Tibial artery (tissue), 4 donors: ENCODE data around the gene ABCB7.
"Not testable (repeated sequence)": the region's sequence is repeated elsewhere in the genome, so short reads cannot be mapped to it uniquely, and the experiment has no call there.

Source experiments
- DNase-seq, 2 donors: peaks; one replicate each; pipeline ENCODE4 v3.0.0-alpha.2; 2019
- H3K27ac ChIP-seq, 2 donors: fragments of 200-600 bp; sonication (generic) in 1 of 2; 1 replicate in 1 of 2; 2 replicates in 1 of 2; pipeline ENCODE4 v1.5.1; 2018 to 2019; ENCODE audit warnings: mild to moderate bottlenecking in 1 of 2
- H3K27me3 ChIP-seq, 2 donors: fragments of 200-600 bp; sonication (generic) in 1 of 2; one replicate each; pipeline versions ENCODE4 v1.5.1 to v1.6.0; 2016 to 2019
- H3K36me3 ChIP-seq, 3 donors: fragments of 200-600 bp; sonication (generic) in 2 of 3; one replicate each; pipeline ENCODE4 v1.5.1; 2016 to 2019; ENCODE audit warnings: mild to moderate bottlenecking in 2 of 3
- H3K4me1 ChIP-seq, 4 donors: fragments of 200-600 bp; sonication (generic) in 2 of 4; 1 replicate in 3 of 4; 2 replicates in 1 of 4; pipeline ENCODE4 v1.5.1; 2016 to 2019
- H3K4me3 ChIP-seq, 2 donors: fragments of 200-600 bp; sonication (generic) in 1 of 2; 1 replicate in 1 of 2; 2 replicates in 1 of 2; pipeline ENCODE4 v1.5.1; 2018 to 2019; ENCODE audit warnings: mild to moderate bottlenecking in 2 of 2
- H3K9me3 ChIP-seq, 3 donors: fragments of 200-600 bp; sonication (generic) in 1 of 3; one replicate each; pipeline ENCODE4 v1.5.1; 2016 to 2019
- CTCF ChIP-seq, 2 experiments: fragments of 200-600 bp in 1 of 2; fragments of 450-650 bp in 1 of 2; IDR thresholded peaks; one replicate each; pipeline ENCODE4 v1.5.1; 2017 to 2019; ENCODE audit warnings: antibody characterized with exemption in 2 of 2, mild to moderate bottlenecking in 1 of 2, moderate library complexity in 1 of 2
- intact Hi-C: fragments of 100-400 bp; cut with DNase I; formaldehyde crosslinking; loops from one replicate; pipeline ENCODE4 v1.15.0; 2023; ENCODE audit warnings: low total_unique reads

Gene ABCB7

GRCh38 chrX:75045369-75045768 is 110.7 kb downstream of the ABCB7 start:
- no peaks in the 10 kb centered on the region for H3K4me1 ChIP-seq
- DNase-seq = no peak
- H3K36me3 ChIP-seq = peaks cover 0 to 4% (median 0%) of the 10 kb centered on the region in 3 donors
- intact Hi-C loops = no loop called here
- no peak for TF ChIP-seq CTCF (IDR thresholded peaks at IDR 0.05)
- no peak overlapping the region for H3K27ac ChIP-seq
- no peak overlapping the region for H3K4me3 ChIP-seq
- H3K9me3 ChIP-seq = peaks cover 0 to 14% (median 12%) of the 10 kb centered on the region in 3 donors
- no peaks in the 10 kb centered on the region for H3K27me3 ChIP-seq

DNA sequence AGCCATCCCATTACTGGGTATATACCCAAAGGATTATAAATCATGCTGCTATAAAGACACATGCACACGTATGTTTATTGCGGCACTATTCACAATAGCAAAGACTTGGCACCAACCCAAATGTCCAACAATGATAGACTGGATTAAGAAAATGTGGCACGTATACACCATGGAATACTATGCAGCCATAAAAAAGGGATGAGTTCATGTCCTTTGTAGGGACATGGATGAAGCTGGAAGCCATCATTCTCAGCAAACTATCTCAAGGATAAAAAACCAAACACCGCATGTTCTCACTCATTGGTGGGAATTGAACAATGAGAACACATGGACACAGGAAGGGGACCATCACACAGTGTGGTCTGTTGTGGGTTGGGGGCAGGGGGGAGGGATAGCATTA is 111.9 kb downstream of the ABCB7 start:
- H3K9me3 ChIP-seq = peaks cover 0 to 14% (median 12%) of the 10 kb centered on the region in 3 donors
- H3K36me3 ChIP-seq, H3K4me3 ChIP-seq, H3K27ac ChIP-seq, intact Hi-C loops, DNase-seq, H3K4me1 ChIP-seq, H3K27me3 ChIP-seq: not testable (repeated sequence)

- Histone ChIP-seq H3K27ac (no peak overlapping the region), H3K4me1 (no peaks in the 10 kb centered on the region), H3K36me3 (no peaks in the 10 kb centered on the region), H3K9me3 (peaks cover 0 to 25% (median 23%) of the 10 kb centered on the region in 3 donors), H3K27me3 (no peaks in the 10 kb centered on the region), H3K4me3 (no peak overlapping the region)
- intact Hi-C loops = no loop called here
- no peak for DNase-seq
- TF ChIP-seq CTCF (IDR thresholded peaks at IDR 0.05) = no peak
These were observed 117.2 kb downstream of the ABCB7 start for GRCh38 chrX:75038925-75039324.
